Parathyroid adenoma (tissue), 2 donors: ENCODE measurements around the gene MPC2.

Experiments used
- H2AFZ ChIP-seq: fragments of 300-600 bp; sonication (generic); one replicate; pipeline ENCODE4 v1.7.0; 2017; ENCODE audit warnings: antibody characterized with exemption, mild to moderate bottlenecking
- H3K27ac ChIP-seq: fragments of 300-600 bp; sonication (generic); one replicate; pipeline ENCODE4 v1.7.0; 2017
- H3K27me3 ChIP-seq: fragments of 300-600 bp; sonication (generic); one replicate; pipeline ENCODE4 v1.7.0; 2017; ENCODE audit warnings: low read length; ENCODE audit not compliant: control insufficient read depth, insufficient read depth
- H3K36me3 ChIP-seq: fragments of 300-600 bp; sonication (generic); one replicate; pipeline ENCODE4 v1.7.0; 2017; ENCODE audit warnings: low read length; ENCODE audit not compliant: control insufficient read depth, insufficient read depth
- H3K4me1 ChIP-seq: fragments of 300-600 bp; sonication (generic); one replicate; pipeline ENCODE4 v1.7.0; 2017; ENCODE audit warnings: control low read depth
- H3K4me2 ChIP-seq: fragments of 300-600 bp; sonication (generic); one replicate; pipeline ENCODE4 v1.7.0; 2017; ENCODE audit warnings: low read length
- H3K4me3 ChIP-seq: fragments of 300-600 bp; sonication (generic); one replicate; pipeline ENCODE4 v1.7.0; 2017; ENCODE audit warnings: low read depth, low read length
- H3K79me2 ChIP-seq: fragments of 300-600 bp; sonication (generic); one replicate; pipeline ENCODE4 v1.7.0; 2017; ENCODE audit warnings: control low read depth
- H3K9ac ChIP-seq: fragments of 300-600 bp; sonication (generic); one replicate; pipeline ENCODE4 v1.7.0; 2017; ENCODE audit warnings: mild to moderate bottlenecking
- H3K9me3 ChIP-seq: fragments of 300-600 bp; sonication (generic); one replicate; pipeline ENCODE4 v1.7.0; 2017; ENCODE audit warnings: low read length; ENCODE audit not compliant: control insufficient read depth
- TF ChIP-seq, protein P1 (sequence below): fragments of 300-600 bp; sonication (generic); IDR thresholded peaks from one replicate; pipeline ENCODE4 v1.7.0; 2017; ENCODE audit warnings: antibody characterized with exemption, mild to moderate bottlenecking
- donor health status: primary hyperparathyroidism.

Gene MPC2

DNA sequence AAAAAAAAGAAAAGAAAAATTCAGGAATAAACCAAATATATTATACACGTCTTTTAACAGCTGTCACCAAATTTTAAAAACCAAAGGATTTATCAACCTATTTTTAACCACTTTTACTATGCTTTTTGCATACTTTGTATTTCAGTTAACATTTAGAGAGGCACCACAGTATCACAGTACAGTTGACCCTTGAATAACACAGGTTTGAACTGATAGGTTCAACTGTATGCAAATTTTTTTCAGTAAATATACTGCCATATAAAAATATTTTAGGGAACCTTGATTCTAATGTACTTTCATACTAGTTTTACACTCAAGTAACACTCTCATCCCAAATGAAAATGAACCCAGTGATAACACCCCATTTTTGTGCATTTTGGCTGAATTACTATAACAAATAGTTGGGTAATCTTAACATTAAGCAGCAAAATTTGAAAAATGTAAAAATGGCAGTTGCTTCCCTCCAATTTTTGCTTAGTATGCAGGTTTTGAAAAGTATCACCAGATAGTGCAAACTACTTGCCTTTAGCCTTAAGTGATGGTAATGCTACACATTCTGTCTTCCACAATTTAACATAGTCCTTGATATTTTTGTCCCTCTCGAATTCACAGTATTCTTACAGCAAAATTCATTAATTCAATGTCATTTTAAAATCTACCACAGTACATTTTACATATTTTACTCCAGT lies 12.2 kb downstream of the MPC2 start:
- Histone ChIP-seq H3K9ac (no peak overlapping the region), H3K4me3 (no peak overlapping the region), H3K79me2 (peaks cover 10% of the 10 kb centered on the region), H3K36me3 (no peaks in the 10 kb centered on the region), H3K4me2 (no peak overlapping the region), H2AFZ (no peak overlapping the region), H3K9me3 (no peaks in the 10 kb centered on the region), H3K27me3 (no peaks in the 10 kb centered on the region), H3K4me1 (no peaks in the 10 kb centered on the region), H3K27ac (no peak overlapping the region)
- TF ChIP-seq, protein P1, sequence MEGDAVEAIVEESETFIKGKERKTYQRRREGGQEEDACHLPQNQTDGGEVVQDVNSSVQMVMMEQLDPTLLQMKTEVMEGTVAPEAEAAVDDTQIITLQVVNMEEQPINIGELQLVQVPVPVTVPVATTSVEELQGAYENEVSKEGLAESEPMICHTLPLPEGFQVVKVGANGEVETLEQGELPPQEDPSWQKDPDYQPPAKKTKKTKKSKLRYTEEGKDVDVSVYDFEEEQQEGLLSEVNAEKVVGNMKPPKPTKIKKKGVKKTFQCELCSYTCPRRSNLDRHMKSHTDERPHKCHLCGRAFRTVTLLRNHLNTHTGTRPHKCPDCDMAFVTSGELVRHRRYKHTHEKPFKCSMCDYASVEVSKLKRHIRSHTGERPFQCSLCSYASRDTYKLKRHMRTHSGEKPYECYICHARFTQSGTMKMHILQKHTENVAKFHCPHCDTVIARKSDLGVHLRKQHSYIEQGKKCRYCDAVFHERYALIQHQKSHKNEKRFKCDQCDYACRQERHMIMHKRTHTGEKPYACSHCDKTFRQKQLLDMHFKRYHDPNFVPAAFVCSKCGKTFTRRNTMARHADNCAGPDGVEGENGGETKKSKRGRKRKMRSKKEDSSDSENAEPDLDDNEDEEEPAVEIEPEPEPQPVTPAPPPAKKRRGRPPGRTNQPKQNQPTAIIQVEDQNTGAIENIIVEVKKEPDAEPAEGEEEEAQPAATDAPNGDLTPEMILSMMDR = no peak

DNA sequence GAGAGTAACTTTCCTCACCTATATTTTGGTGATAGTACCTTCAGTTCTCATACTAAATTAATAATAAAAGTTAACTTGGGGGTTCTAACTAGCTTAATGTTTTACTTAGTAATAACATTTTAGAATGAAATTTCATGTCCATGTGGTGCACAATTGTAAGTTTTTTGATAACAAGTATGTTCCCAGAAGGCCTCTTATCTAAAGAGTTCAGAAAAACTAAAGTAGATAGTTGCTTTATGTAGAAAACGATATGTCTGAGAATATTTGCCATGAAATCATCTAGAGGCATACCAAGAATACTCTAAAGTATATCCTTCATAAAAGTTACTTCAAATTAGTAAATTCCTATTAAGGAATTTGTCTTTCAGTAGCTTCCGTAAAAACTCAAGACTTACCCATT lies 12.8 kb downstream of the MPC2 start:
- Histone ChIP-seq H3K27me3 (no peaks in the 10 kb centered on the region), H2AFZ (no peak overlapping the region), H3K79me2 (peaks cover 8% of the 10 kb centered on the region), H3K4me3 (no peak overlapping the region), H3K4me2 (no peak overlapping the region), H3K36me3 (no peaks in the 10 kb centered on the region), H3K9me3 (no peaks in the 10 kb centered on the region), H3K27ac (no peak overlapping the region), H3K9ac (no peak overlapping the region), H3K4me1 (no peaks in the 10 kb centered on the region)
- TF ChIP-seq, protein P1 = no peak

DNA sequence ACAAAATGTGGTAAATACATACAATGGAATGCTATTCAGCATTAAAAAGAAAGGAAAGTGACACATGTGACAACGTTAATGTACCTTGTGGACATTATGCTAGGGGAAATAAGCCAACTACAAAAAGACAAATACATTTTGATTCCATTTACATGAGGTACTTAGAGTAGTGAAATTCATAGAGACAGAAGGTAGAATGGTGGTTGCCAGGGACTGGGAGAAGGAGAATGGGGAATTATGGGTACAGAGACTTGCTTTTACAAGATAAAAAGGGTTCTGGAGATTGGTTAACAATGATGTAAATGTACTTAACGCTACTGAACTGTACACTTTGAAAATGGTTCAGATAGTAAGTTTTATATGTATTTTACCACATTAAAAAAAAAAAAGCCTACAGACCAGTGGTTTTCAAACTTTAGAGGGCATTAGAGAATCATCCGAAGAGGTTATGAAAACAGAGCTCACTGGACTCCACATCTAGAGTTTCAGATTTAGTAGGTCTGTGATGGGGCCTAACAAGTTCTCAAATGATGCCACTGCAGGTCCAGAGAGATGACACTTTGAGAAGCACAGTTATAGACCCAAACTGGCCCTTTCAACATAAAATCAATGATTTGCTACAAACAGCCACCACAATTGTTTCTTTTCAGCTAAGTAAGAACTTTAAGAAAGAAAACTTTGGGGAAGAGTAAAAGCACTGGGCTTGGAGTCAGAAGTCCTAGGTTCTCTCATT lies 13.4 kb downstream of the MPC2 start:
- no peak overlapping the region for H3K4me3 ChIP-seq
- no peaks in the 10 kb centered on the region for H3K36me3 ChIP-seq
- no peaks in the 10 kb centered on the region for H3K9me3 ChIP-seq
- no peaks in the 10 kb centered on the region for H3K4me1 ChIP-seq
- H3K27me3 ChIP-seq = no peaks in the 10 kb centered on the region
- no peak overlapping the region for H2AFZ ChIP-seq
- no peak overlapping the region for H3K27ac ChIP-seq
- H3K4me2 ChIP-seq = no peak overlapping the region
- TF ChIP-seq, protein P1 = no peak
- H3K79me2 ChIP-seq = peaks cover 8% of the 10 kb centered on the region
- no peak overlapping the region for H3K9ac ChIP-seq

DNA sequence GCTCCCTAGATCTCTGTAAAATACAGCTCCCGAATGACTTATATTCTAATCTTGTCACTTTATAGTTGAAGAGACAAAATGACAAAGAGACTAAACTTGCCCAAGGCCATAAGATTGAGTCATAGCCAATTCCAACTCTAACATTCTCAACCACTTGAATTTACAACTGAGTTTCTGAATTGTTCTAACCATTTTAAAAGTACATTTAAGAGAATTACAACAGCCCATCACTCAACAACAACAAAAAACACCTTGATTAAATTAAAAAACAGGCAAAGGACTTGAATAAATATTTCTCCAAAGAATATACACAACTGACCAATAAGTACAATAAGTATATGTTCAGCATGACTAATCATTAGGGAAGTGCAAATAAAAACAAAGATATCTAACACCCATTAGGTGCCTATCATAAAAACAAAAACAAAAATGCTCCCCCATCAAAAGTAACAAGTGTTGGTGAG lies 14.2 kb downstream of the MPC2 start:
- Histone ChIP-seq H3K27me3 (no peaks in the 10 kb centered on the region), H3K4me3 (no peak overlapping the region), H3K4me1 (no peaks in the 10 kb centered on the region), H3K4me2 (no peak overlapping the region), H2AFZ (no peak overlapping the region), H3K36me3 (no peaks in the 10 kb centered on the region), H3K9me3 (no peaks in the 10 kb centered on the region), H3K79me2 (peaks cover 8% of the 10 kb centered on the region), H3K9ac (no peak overlapping the region), H3K27ac (no peak overlapping the region)
- TF ChIP-seq, protein P1 = no peak
